HG02981 (cell line): ENCODE measurements around the gene FOSL1.

Experiments used
- ATAC-seq: cut with Tn5 transposase; IDR thresholded peaks from one replicate; pipeline ENCODE4 v1.9.1; 2021; ENCODE audit warnings: mild to moderate bottlenecking, moderate library complexity; ENCODE audit not compliant: unreplicated experiment

FOSL1 gene

GRCh38 chr11:65883058-65883761, 17.0 kb downstream of the FOSL1 start:
- ATAC-seq: no peak

- ATAC-seq: no peak
These were observed 17.8 kb downstream of the FOSL1 start for GRCh38 chr11:65882120-65883057.

- ATAC-seq: no peak
These were observed 19.3 kb downstream of the FOSL1 start for GRCh38 chr11:65880844-65881421.

GRCh38 chr11:65880027-65880426, 20.2 kb downstream of the FOSL1 start:
- no peak for ATAC-seq

GRCh38 chr11:65879617-65880016, 20.6 kb downstream of the FOSL1 start, which contains the start of gene CTSW:
TSS of gene CTSW (plus strand) at chr11:65879837. CDS start at chr11:65879855, 18 bp downstream.
- ATAC-seq: no peak

- ATAC-seq: peak; percentile 71
These were observed 26.7 kb downstream of the FOSL1 start for GRCh38 chr11:65873318-65874156.

- no peak for ATAC-seq
These were observed 27.4 kb downstream of the FOSL1 start, which contains the start of gene EFEMP2 for GRCh38 chr11:65872586-65873317. TSS of gene EFEMP2 (minus strand) at chr11:65872800. CDS start at chr11:65872354, 446 bp downstream.

- no peak for ATAC-seq
These were observed 28.2 kb downstream of the FOSL1 start for GRCh38 chr11:65871811-65872548.

GRCh38 chr11:65870706-65871681, 29.2 kb downstream of the FOSL1 start:
- ATAC-seq: no peak

GRCh38 chr11:65870307-65870658, 29.9 kb downstream of the FOSL1 start:
- ATAC-seq: no peak

- no peak for ATAC-seq
These were observed 30.4 kb downstream of the FOSL1 start for GRCh38 chr11:65869643-65870306.

GRCh38 chr11:65868907-65869306, 31.3 kb downstream of the FOSL1 start:
- no peak for ATAC-seq

GRCh38 chr11:65868076-65868667, 32.0 kb downstream of the FOSL1 start:
- ATAC-seq: no peak

GRCh38 chr11:65867284-65868071, 32.7 kb downstream of the FOSL1 start:
- no peak for ATAC-seq

GRCh38 chr11:65866509-65867283, 33.5 kb downstream of the FOSL1 start:
- no peak for ATAC-seq
